Measurements from ENCODE around the gene UBA6.
"Not testable (repeated sequence)": the region's sequence is repeated elsewhere in the genome, so short reads cannot be mapped to it uniquely, and the experiment has no call there.

UBA6 gene

DNA sequence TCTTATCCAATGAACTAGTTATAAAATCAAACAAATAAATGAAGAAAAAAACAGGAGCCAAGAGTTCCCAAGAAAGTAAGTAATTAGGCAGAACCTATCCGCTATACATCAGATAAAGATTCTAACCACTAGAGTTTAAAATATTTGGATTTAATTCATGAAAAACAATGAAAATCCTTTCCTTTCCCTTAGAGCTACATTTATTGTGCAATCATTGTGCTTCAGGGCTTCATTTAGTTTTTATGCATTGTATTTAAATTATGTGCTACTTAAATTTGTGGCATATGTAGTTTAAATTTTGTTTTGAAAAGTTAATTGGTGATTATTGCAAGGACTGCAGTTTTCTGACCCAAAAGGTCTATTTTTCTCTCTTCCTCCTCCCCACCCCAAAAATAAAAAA lies 35.3 kb upstream of the UBA6 start:
- no peak for DNase-seq (ENCODE audit: extremely low spot score)
- POLR2A ChIA-PET = no interaction called here
- TF ChIP-seq, protein P1, sequence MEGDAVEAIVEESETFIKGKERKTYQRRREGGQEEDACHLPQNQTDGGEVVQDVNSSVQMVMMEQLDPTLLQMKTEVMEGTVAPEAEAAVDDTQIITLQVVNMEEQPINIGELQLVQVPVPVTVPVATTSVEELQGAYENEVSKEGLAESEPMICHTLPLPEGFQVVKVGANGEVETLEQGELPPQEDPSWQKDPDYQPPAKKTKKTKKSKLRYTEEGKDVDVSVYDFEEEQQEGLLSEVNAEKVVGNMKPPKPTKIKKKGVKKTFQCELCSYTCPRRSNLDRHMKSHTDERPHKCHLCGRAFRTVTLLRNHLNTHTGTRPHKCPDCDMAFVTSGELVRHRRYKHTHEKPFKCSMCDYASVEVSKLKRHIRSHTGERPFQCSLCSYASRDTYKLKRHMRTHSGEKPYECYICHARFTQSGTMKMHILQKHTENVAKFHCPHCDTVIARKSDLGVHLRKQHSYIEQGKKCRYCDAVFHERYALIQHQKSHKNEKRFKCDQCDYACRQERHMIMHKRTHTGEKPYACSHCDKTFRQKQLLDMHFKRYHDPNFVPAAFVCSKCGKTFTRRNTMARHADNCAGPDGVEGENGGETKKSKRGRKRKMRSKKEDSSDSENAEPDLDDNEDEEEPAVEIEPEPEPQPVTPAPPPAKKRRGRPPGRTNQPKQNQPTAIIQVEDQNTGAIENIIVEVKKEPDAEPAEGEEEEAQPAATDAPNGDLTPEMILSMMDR (IDR thresholded peaks at IDR 0.05; ENCODE audit: control extremely low read depth, extremely low read depth, low read depth, missing control alignments) = no peak
- CTCF ChIA-PET = interaction anchor here (2.2 to 6.8 kb wide), 2 partner anchors 10 to 12 kb away, joined by 6 to 42 read pairs; no protein-coding TSS in a partner anchor

DNA sequence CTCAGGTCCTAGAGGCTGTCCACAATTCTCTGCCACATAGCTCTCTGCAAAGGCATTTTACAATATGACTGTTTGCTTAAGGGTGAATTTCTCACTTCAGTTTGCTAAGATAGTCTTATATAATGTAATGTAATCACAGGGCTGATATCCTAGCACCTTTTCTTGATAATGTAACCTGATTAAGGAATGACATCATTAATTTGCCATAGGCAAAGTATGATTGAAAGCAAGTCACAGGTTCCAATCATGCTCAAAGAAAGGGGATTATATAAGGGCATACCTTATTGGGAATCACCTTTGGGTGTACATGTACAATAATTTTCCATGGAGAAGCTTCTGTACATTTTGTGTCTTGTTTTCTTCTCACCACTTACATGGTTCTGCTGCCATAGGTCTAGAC lies 34.4 kb upstream of the UBA6 start:
- ChIA-PET CTCF (interaction anchor here (1.9 to 6.8 kb wide), 4 partner anchors 10 to 15 kb away, joined by 6 to 42 read pairs (median 8); no protein-coding TSS in a partner anchor), POLR2A (no interaction called here)
- no peak for DNase-seq (ENCODE audit: extremely low spot score)
- TF ChIP-seq, protein P1 (IDR thresholded peaks at IDR 0.05; ENCODE audit: control extremely low read depth, extremely low read depth, low read depth, missing control alignments) = no peak

DNA sequence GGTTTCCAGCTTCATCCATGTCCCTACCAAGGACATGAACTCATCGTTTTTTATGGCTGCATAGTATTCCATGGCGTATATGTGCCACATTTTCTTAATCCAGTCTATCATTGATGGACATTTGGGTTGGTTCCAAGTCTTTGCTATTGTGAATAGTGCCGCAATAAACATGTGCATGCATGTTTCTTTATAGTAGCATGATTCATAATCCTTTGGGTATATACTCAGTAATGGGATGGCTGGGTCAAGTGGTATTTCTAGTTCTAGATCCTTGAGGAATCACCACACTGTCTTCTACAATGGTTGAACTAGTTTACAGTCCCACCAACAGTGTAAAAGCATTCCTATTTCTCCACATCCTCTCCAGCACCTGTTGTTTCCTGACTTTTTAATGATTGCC lies 29.6 kb upstream of the UBA6 start:
- POLR2A ChIA-PET = not testable (repeated sequence)

DNA sequence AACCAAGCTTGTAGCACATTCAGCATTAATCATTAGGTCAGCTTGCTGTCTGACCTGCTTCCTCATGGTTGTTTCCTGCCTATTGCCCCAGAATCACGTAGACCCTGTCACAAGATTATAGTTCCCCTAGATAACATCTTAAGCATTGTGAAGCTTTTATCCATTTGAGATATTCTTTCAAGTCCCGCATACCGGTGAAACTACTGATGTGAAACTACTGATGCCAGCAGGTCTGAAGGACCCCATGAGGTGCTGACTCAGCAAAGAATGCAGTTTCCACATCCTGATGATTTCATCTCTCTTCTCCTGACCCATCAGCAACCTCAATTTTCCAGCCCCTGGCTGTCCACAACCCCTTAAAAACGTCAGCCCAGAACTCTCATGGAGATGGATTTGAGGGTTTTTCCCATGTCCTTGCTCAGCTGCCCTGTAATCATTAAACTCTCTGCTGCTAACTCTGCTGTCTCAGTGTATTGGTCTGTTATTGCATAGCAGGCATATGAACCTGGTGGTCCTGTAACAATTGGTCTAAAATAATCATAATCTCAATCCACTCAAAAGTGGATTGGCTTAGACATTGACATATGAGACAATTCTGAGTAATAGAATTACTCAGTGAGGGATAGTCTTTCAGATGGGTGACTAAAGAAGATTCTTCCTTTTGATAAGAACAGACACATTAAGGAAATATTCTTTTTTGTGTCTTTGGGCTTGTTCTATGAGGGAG lies 26.3 kb upstream of the UBA6 start:
- DNase-seq (ENCODE audit: extremely low spot score) = no peak

More for the DNA sequence above, 29.6 kb upstream of the UBA6 start:
- DNase-seq (ENCODE audit: extremely low spot score); CTCF ChIA-PET: not testable (repeated sequence)

DNA sequence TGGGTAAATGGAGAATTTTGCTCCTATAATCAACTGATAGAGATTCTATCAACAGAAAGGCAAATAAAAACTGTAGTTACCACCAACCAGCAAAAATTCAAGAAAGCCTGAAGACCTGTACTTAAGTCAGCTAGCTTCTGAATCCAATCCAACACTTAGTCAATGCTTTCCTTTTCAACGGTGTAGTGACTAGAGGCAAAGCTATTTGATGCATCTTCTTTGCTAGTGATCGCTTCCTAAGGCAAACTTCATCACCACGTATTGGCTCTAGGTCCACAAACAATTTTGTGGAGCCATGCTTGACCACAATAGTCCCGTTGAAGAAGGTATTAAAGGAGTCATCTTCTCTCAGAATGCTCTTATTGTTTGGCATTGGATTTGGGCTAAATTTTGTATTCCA lies 25.0 kb upstream of the UBA6 start:
- TF ChIP-seq, protein P1 (IDR thresholded peaks at IDR 0.05; ENCODE audit: control extremely low read depth, extremely low read depth, low read depth, missing control alignments) = no peak
- POLR2A ChIA-PET = no interaction called here
- CTCF ChIA-PET = interaction anchor here (1.2 to 3.0 kb wide), 4 partner anchors 11 to 30 kb away, joined by 3 to 11 read pairs (median 3); no protein-coding TSS in a partner anchor
- no peak for DNase-seq (ENCODE audit: extremely low spot score)

More for the DNA sequence above, 26.3 kb upstream of the UBA6 start:
- ChIA-PET CTCF (interaction anchor here (1.0 to 3.0 kb wide), 5 partner anchors 10 to 26 kb away, joined by 3 to 11 read pairs (median 3); partner anchors contain the start of gene UBA6), POLR2A (no interaction called here)
- TF ChIP-seq, protein P1 (IDR thresholded peaks at IDR 0.05; ENCODE audit: control extremely low read depth, extremely low read depth, low read depth, missing control alignments) = no peak

DNA sequence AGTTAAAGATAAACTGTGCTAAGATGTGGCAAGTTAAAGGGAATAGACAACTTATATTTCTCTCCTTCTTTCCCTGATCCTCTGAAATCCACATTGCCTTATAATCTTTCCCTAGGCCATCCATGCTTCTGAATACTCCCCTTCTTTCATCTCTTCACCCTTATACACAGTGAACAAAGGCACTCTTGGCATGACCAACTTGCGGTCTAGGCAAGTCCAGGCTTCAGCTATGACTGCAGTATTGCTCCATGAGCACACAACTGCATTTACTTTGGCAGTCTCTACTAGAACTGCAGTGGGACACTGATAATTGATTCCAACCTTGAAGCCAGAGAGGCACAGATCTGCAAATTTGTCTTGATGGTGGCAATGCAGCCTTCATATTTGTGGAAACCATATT lies 24.2 kb upstream of the UBA6 start:
- ChIA-PET POLR2A (no interaction called here), CTCF (interaction anchor here (1.4 to 1.9 kb wide), 2 partner anchors 10 kb away, joined by 3 to 6 read pairs; no protein-coding TSS in a partner anchor)

More for the DNA sequence above, 24.2 kb upstream of the UBA6 start:
- no peak for DNase-seq (ENCODE audit: extremely low spot score)
- TF ChIP-seq, protein P1 (IDR thresholded peaks at IDR 0.05; ENCODE audit: control extremely low read depth, extremely low read depth, low read depth, missing control alignments) = no peak

Measured in GM10248 (cell line).